Hippocampal formation (tissue), 2 donors: ENCODE results near the gene FITM1.
"Not testable (repeated sequence)": the region's sequence is repeated elsewhere in the genome, so short reads cannot be mapped to it uniquely, and the experiment has no call there.

Source experiments
- DNase-seq, 2 donors: peaks; one replicate each; lab custom pipeline; 2025; lab: John Stamatoyannopoulos, UW

Gene FITM1

GRCh38 chr14:24098229-24098926, 32.1 kb upstream of the FITM1 start:
- no peak for DNase-seq

- no peak for DNase-seq
These were observed 31.3 kb upstream of the FITM1 start for GRCh38 chr14:24098927-24099813.

GRCh38 chr14:24100197-24100981, 30.1 kb upstream of the FITM1 start:
- no peak for DNase-seq

- DNase-seq: no peak
These were observed 29.4 kb upstream of the FITM1 start for GRCh38 chr14:24100982-24101494.

GRCh38 chr14:24102357-24103048, 28.0 kb upstream of the FITM1 start:
- no peak for DNase-seq

GRCh38 chr14:24103451-24103850, 27.0 kb upstream of the FITM1 start:
- no peak for DNase-seq

GRCh38 chr14:24105609-24106239, 24.7 kb upstream of the FITM1 start:
- not testable (repeated sequence) for DNase-seq

- DNase-seq: no peak
These were observed 23.7 kb upstream of the FITM1 start for GRCh38 chr14:24106672-24107271.

- no peak for DNase-seq
These were observed 22.1 kb upstream of the FITM1 start for GRCh38 chr14:24108336-24108874.

- DNase-seq: no peak
These were observed 20.4 kb upstream of the FITM1 start for GRCh38 chr14:24110060-24110459.

- DNase-seq: no peak
These were observed 19.9 kb upstream of the FITM1 start for GRCh38 chr14:24110523-24110922.

GRCh38 chr14:24113379-24113800, 17.1 kb upstream of the FITM1 start:
- no peak for DNase-seq

- peak; percentile 80 to 87 for DNase-seq
These were observed 16.5 kb upstream of the FITM1 start for GRCh38 chr14:24113801-24114531.

- peak; percentile 99 to 100 for DNase-seq
These were observed 15.7 kb upstream of the FITM1 start, which contains the start of the genes DCAF11 and NRL for GRCh38 chr14:24114532-24115421. TSS of gene DCAF11 (plus strand) at chr14:24114777. CDS start at chr14:24115595, 818 bp downstream. TSS of gene NRL (minus strand) at chr14:24114949. CDS start at chr14:24082848, 32,101 bp downstream.

GRCh38 chr14:24115422-24116127, 14.9 kb upstream of the FITM1 start:
- no peak for DNase-seq

- no peak for DNase-seq
These were observed 14.2 kb upstream of the FITM1 start for GRCh38 chr14:24116128-24116814.

GRCh38 chr14:24117179-24117578, 13.3 kb upstream of the FITM1 start:
- DNase-seq: no peak
